ENCODE results near the gene FAM83B.

FAM83B gene

DNA sequence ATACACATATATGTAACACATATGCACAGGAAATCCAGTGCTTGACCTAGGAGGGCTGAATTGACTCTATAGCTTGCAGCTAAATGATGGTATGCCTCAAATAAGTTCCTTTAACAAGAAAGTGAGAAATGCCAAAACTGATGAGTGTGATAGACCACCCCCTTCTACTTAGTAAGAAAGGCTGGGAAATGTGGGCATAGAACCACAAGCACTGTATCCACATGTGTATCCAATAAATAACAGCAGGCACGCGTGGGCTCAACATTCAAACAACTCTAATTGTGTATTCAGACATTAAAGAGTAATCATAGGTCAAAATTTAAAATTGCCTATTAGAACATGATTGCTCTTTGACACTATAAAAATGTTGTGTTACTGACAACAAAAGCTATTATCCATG lies 54.1 kb downstream of the FAM83B start:
- no peaks in the 10 kb centered on the region for H3K4me1 ChIP-seq (ENCODE audit: insufficient read depth, low read length)
- H3K9ac ChIP-seq (ENCODE audit: low read length), result no peak overlapping the region
- H3K9me3 ChIP-seq (ENCODE audit: low read length), result no peaks in the 10 kb centered on the region
- no peaks in the 10 kb centered on the region for H3K36me3 ChIP-seq (ENCODE audit: insufficient read depth, low read length)
- H3K4me3 ChIP-seq (ENCODE audit: low read depth in 1 of 2, low read length in 2 of 2), result no peak overlapping the region
- no peak overlapping the region for H3K27ac ChIP-seq (ENCODE audit: low read depth, low read length)
- no peaks in the 10 kb centered on the region for H3K27me3 ChIP-seq (ENCODE audit: control insufficient read depth in 1 of 2, insufficient read depth in 2 of 2, low read length in 2 of 2)

DNA sequence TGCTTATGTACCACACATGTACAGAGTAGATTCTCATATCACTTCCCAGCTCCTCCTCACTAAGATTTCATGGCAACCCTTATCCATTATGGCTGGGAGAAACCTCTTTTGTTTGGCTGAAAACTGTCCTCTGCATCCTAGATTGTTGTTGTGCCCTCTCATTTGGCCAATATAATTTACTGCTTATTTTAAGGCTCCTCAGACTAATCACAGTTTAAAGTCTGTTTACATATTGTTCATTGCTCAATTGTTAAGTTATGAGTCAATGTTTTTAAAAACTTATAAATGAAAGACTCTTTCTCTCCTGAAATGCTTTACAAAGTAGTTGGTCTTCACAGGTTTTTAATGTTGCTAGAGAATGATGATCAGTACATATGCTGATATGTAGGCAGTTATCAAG lies 57.3 kb downstream of the FAM83B start:
- no peak overlapping the region for H3K4me3 ChIP-seq (ENCODE audit: low read depth in 1 of 2, low read length in 2 of 2)
- no peak overlapping the region for H3K9ac ChIP-seq (ENCODE audit: low read length)
- H3K36me3 ChIP-seq (ENCODE audit: insufficient read depth, low read length), result no peaks in the 10 kb centered on the region

DNA sequence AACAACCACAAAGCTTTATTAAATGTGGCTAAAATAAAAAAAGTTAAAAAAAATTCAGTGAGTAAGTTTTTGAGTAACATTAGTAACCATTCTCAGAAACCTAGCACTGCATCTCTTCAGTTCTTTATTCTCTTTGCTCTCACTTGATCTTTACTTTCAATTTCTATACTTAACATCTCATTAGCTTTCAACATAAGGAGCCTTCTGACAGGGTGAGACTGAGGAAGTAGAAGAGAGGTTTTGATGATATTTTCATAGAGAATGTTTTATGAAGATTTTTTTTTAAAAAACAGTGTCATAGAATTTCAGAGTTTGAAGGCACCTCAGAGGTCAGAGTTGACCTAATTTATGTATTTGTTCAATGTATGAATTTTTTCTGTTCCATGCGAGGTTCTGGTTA lies 60.8 kb downstream of the FAM83B start:
- H3K9me3 ChIP-seq (ENCODE audit: low read length), result no peaks in the 10 kb centered on the region
- no peaks in the 10 kb centered on the region for H3K36me3 ChIP-seq (ENCODE audit: insufficient read depth, low read length)
- H3K27me3 ChIP-seq (ENCODE audit: control insufficient read depth in 1 of 2, insufficient read depth in 2 of 2, low read length in 2 of 2), result no peaks in the 10 kb centered on the region
- H3K4me3 ChIP-seq (ENCODE audit: low read depth in 1 of 2, low read length in 2 of 2), result no peak overlapping the region
- no peak overlapping the region for H3K9ac ChIP-seq (ENCODE audit: low read length)
- H3K4me1 ChIP-seq (ENCODE audit: insufficient read depth, low read length), result no peaks in the 10 kb centered on the region
- H3K27ac ChIP-seq (ENCODE audit: low read depth, low read length), result no peak overlapping the region

More for the DNA sequence above, 57.3 kb downstream of the FAM83B start:
- Histone ChIP-seq H3K27me3 (ENCODE audit: control insufficient read depth in 1 of 2, insufficient read depth in 2 of 2, low read length in 2 of 2) (no peaks in the 10 kb centered on the region), H3K27ac (ENCODE audit: low read depth, low read length) (no peak overlapping the region), H3K9me3 (ENCODE audit: low read length) (no peaks in the 10 kb centered on the region), H3K4me1 (ENCODE audit: insufficient read depth, low read length) (no peaks in the 10 kb centered on the region)

DNA sequence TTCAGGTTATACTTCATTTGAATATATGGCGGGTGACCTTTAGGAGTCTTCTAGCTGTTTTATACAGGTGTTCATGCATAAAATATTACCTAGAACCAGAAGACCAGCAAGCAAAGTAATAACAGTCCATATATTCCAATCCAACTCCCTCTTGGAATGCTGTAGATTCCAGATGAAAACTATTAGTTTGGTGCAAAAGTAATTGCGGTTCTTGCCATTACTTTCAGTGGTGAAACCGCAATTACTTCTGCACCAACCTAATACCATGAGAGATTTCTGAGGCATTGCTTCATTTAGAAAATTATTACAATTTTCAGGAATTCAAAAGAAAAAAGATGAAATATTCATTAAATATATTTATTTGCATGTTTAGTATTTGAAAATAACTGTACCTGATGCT lies 62.6 kb downstream of the FAM83B start:
- H3K4me1 ChIP-seq (ENCODE audit: insufficient read depth, low read length), result no peaks in the 10 kb centered on the region
- H3K4me3 ChIP-seq (ENCODE audit: low read depth in 1 of 2, low read length in 2 of 2), result no peak overlapping the region
- no peak overlapping the region for H3K9ac ChIP-seq (ENCODE audit: low read length)
- H3K27ac ChIP-seq (ENCODE audit: low read depth, low read length), result no peak overlapping the region
- no peaks in the 10 kb centered on the region for H3K27me3 ChIP-seq (ENCODE audit: control insufficient read depth in 1 of 2, insufficient read depth in 2 of 2, low read length in 2 of 2)
- H3K36me3 ChIP-seq (ENCODE audit: insufficient read depth, low read length), result no peaks in the 10 kb centered on the region
- no peaks in the 10 kb centered on the region for H3K9me3 ChIP-seq (ENCODE audit: low read length)

DNA sequence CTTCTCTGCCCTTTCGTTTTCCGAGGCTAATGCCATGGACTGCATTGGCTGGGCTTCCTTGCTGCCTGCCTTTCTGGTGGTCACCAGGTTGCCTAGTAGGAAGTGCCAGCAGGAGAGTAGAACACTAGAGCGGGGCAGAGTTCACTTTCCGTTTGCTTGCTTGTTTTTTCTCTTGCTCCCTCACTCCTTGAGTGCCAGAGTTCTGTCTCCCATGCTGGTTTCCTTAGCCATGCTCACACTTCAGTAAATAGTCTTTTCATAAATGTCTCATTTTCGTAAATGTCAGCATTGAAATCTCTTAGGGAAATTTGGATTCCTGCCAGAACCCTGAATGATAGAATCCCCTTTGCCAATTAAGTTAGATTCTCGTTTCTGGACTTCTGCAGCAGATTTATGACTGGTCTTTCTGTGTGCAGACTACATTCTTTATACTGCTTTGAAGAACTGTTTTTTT lies 63.9 kb downstream of the FAM83B start:
- H3K36me3 ChIP-seq (ENCODE audit: insufficient read depth, low read length), result no peaks in the 10 kb centered on the region
- H3K9ac ChIP-seq (ENCODE audit: low read length), result no peak overlapping the region
- no peak overlapping the region for H3K27ac ChIP-seq (ENCODE audit: low read depth, low read length)
- H3K4me3 ChIP-seq (ENCODE audit: low read depth in 1 of 2, low read length in 2 of 2), result no peak overlapping the region
- H3K27me3 ChIP-seq (ENCODE audit: control insufficient read depth in 1 of 2, insufficient read depth in 2 of 2, low read length in 2 of 2), result no peaks in the 10 kb centered on the region
- no peaks in the 10 kb centered on the region for H3K4me1 ChIP-seq (ENCODE audit: insufficient read depth, low read length)
- H3K9me3 ChIP-seq (ENCODE audit: low read length), result no peaks in the 10 kb centered on the region

DNA sequence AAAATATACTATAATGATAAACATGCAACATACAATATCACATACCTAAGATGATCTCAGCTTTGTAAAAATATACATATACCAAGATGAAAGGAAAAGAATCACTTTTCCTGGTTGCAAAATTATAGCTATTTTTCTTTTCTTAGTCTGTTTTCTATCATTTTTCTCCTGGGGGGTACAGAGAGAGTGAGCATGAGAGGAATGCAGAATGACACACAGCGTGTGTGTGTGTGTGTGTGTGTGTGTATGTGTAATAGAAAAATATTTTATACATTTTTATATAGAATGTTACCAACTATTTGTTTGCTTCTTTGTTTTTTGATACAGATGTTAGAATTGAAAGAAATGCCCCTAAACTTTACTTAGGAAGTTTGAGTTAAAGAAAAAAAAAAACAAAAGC lies 64.3 kb downstream of the FAM83B start:
- Histone ChIP-seq H3K27ac (ENCODE audit: low read depth, low read length) (no peak overlapping the region), H3K36me3 (ENCODE audit: insufficient read depth, low read length) (no peaks in the 10 kb centered on the region), H3K9ac (ENCODE audit: low read length) (no peak overlapping the region), H3K27me3 (ENCODE audit: control insufficient read depth in 1 of 2, insufficient read depth in 2 of 2, low read length in 2 of 2) (no peaks in the 10 kb centered on the region), H3K4me3 (ENCODE audit: low read depth in 1 of 2, low read length in 2 of 2) (no peak overlapping the region), H3K9me3 (ENCODE audit: low read length) (no peaks in the 10 kb centered on the region), H3K4me1 (ENCODE audit: insufficient read depth, low read length) (no peaks in the 10 kb centered on the region)

DNA sequence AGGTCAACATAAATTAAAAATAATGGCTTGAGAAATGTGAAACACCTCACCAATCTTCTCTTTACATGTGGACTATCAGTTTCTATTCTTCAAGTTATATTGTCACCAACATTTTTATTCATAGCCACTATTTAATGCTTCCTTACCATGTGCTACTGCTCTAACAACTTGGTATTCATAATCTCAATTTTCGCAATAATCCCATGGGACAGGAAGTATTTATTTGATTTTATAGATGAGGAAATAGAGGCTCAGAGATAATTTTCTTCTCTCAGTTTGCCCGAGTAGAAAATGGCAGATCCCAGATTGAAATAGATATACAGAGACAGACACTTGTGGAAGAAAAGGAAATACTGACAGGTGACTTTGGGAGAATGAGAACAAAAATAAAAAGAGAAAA lies 66.6 kb downstream of the FAM83B start:
- Histone ChIP-seq H3K9me3 (ENCODE audit: low read length) (no peaks in the 10 kb centered on the region), H3K36me3 (ENCODE audit: insufficient read depth, low read length) (no peaks in the 10 kb centered on the region), H3K4me3 (ENCODE audit: low read depth in 1 of 2, low read length in 2 of 2) (no peak overlapping the region), H3K27me3 (ENCODE audit: control insufficient read depth in 1 of 2, insufficient read depth in 2 of 2, low read length in 2 of 2) (no peaks in the 10 kb centered on the region), H3K27ac (ENCODE audit: low read depth, low read length) (no peak overlapping the region), H3K4me1 (ENCODE audit: insufficient read depth, low read length) (no peaks in the 10 kb centered on the region), H3K9ac (ENCODE audit: low read length) (no peak overlapping the region)

DNA sequence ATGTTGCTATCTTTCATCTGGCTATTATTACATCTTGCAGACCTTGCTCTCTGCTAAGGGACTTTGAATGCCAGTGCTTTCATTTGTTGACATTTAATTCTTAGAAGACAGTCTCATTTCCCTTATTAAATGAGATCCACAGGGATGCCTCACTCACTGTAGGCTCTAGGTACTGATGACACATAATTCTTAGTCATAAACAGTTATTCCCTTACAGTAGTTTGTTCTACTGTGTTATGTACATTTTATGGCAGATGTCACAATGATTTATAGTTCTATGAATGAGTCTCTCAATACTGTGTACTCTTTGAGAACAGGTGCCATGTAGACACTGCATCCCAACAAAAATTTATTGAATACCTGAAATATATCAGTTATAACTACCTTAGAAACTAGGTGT lies 70.3 kb downstream of the FAM83B start:
- Histone ChIP-seq H3K4me1 (ENCODE audit: insufficient read depth, low read length) (no peaks in the 10 kb centered on the region), H3K9ac (ENCODE audit: low read length) (no peak overlapping the region), H3K36me3 (ENCODE audit: insufficient read depth, low read length) (no peaks in the 10 kb centered on the region), H3K4me3 (ENCODE audit: low read depth in 1 of 2, low read length in 2 of 2) (no peak overlapping the region), H3K27ac (ENCODE audit: low read depth, low read length) (no peak overlapping the region), H3K27me3 (ENCODE audit: control insufficient read depth in 1 of 2, insufficient read depth in 2 of 2, low read length in 2 of 2) (no peaks in the 10 kb centered on the region), H3K9me3 (ENCODE audit: low read length) (no peaks in the 10 kb centered on the region)

DNA sequence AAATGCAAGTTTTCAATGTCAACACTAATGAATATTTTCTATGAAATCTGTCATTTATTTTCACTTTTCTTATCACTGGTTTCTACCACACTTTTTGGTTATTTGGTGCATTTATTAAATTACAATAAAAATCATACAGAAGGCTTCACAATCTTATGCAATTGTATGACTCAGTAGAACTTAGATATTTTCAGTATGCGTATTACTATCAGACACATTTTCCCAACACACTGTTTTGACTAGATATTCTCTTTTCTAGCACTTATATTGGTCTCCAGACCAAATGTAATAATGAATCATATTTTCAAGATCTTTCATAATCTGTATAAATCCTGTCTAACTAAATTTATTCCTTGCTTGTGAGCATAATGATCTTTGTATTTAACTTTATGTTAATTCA lies 74.1 kb downstream of the FAM83B start:
- Histone ChIP-seq H3K4me3 (ENCODE audit: low read depth in 1 of 2, low read length in 2 of 2) (no peak overlapping the region), H3K9me3 (ENCODE audit: low read length) (no peaks in the 10 kb centered on the region), H3K27me3 (ENCODE audit: control insufficient read depth in 1 of 2, insufficient read depth in 2 of 2, low read length in 2 of 2) (no peaks in the 10 kb centered on the region), H3K4me1 (ENCODE audit: insufficient read depth, low read length) (no peaks in the 10 kb centered on the region), H3K36me3 (ENCODE audit: insufficient read depth, low read length) (no peaks in the 10 kb centered on the region), H3K9ac (ENCODE audit: low read length) (no peak overlapping the region), H3K27ac (ENCODE audit: low read depth, low read length) (no peak overlapping the region)

DNA sequence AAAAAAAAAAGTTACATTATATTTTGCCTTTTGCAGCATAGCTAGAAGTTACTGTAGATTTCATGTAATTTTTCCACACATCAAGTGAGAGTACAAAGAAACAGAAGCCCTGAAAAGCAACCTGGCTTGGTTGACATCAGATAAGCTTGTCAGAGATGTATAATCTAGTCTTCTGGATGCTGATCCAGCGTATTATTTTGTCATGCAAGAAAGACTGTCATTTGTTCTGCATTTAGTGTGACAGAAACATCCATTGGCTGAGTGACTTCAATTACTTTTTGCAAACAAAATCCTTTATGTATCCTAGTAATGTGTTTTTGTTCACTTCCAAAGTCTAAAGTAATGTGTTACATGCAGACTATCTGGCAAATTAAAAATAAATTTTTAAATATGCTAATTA lies 75.3 kb downstream of the FAM83B start:
- Histone ChIP-seq H3K27me3 (ENCODE audit: control insufficient read depth in 1 of 2, insufficient read depth in 2 of 2, low read length in 2 of 2) (no peaks in the 10 kb centered on the region), H3K9me3 (ENCODE audit: low read length) (no peaks in the 10 kb centered on the region), H3K36me3 (ENCODE audit: insufficient read depth, low read length) (no peaks in the 10 kb centered on the region), H3K4me1 (ENCODE audit: insufficient read depth, low read length) (no peaks in the 10 kb centered on the region), H3K27ac (ENCODE audit: low read depth, low read length) (no peak overlapping the region), H3K4me3 (ENCODE audit: low read depth in 1 of 2, low read length in 2 of 2) (no peak overlapping the region), H3K9ac (ENCODE audit: low read length) (no peak overlapping the region)

DNA sequence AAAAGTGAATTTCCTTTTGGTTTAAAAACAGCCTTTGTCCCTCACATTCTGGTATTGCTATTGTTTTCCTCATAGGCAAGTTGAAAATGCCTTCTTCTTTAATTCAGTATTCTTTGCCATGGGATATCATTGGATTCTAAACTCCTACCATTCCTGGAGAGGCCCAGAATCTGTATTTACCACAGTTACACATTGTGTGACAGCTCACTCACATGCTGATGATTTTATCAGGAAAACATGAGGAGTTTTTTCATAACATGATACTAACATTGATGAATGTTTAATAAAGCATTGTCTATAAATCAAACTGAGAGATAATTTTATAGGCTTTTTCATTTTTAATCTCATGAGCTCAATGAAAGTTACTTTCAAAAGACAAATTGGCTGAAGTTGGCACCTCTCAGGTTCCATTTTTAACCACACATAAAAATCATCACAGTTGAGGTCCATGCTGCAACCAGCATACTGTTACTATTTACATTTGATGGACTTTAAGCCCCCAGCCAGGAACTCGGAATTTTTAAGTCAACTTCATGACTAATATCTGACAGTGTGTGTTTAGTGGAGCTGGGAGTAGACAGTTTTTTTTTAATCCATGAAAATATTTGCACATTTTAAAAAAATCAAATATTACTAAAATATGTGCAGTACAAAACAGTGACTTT lies 82.8 kb downstream of the FAM83B start:
- no peaks in the 10 kb centered on the region for H3K27me3 ChIP-seq (ENCODE audit: control insufficient read depth in 1 of 2, insufficient read depth in 2 of 2, low read length in 2 of 2)
- H3K27ac ChIP-seq (ENCODE audit: low read depth, low read length), result no peak overlapping the region
- H3K36me3 ChIP-seq (ENCODE audit: insufficient read depth, low read length), result no peaks in the 10 kb centered on the region
- H3K9ac ChIP-seq (ENCODE audit: low read length), result no peak overlapping the region
- H3K4me3 ChIP-seq (ENCODE audit: low read depth in 1 of 2, low read length in 2 of 2), result no peak overlapping the region
- H3K9me3 ChIP-seq (ENCODE audit: low read length), result peaks cover 5% of the 10 kb centered on the region
- H3K4me1 ChIP-seq (ENCODE audit: insufficient read depth, low read length), result no peaks in the 10 kb centered on the region

DNA sequence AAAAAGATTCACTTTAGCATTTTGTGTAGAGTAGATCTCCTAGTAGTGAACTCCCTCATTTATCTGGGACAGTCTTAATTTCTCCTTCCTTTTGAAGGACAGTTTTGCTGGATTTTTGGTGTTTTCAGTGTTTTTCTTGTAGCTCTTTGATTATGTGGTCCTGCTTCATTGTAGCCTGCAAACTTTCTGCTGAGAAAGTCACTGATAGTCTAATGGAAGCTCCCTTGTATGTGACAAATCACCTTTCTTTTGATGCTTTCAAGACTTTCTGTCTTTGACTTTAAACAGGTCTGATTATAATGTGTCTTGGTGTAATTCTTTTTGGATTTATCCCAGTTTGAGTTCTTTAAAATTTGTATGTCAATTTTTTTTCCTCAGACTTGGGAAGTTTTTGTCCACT lies 86.1 kb downstream of the FAM83B start:
- Histone ChIP-seq H3K9me3 (ENCODE audit: low read length) (peaks cover 5% of the 10 kb centered on the region), H3K9ac (ENCODE audit: low read length) (no peak overlapping the region), H3K4me3 (ENCODE audit: low read depth in 1 of 2, low read length in 2 of 2) (no peak overlapping the region), H3K27ac (ENCODE audit: low read depth, low read length) (no peak overlapping the region), H3K4me1 (ENCODE audit: insufficient read depth, low read length) (no peaks in the 10 kb centered on the region), H3K36me3 (ENCODE audit: insufficient read depth, low read length) (no peaks in the 10 kb centered on the region), H3K27me3 (ENCODE audit: control insufficient read depth in 1 of 2, insufficient read depth in 2 of 2, low read length in 2 of 2) (no peaks in the 10 kb centered on the region)
